GM21390 (cell line): ENCODE results near the gene CORO2B.

ENCODE experiments used
- ATAC-seq: cut with Tn5 transposase; IDR thresholded peaks from one replicate; pipeline ENCODE4 v1.9.1; 2021; ENCODE audit not compliant: unreplicated experiment

Gene CORO2B, protein sequence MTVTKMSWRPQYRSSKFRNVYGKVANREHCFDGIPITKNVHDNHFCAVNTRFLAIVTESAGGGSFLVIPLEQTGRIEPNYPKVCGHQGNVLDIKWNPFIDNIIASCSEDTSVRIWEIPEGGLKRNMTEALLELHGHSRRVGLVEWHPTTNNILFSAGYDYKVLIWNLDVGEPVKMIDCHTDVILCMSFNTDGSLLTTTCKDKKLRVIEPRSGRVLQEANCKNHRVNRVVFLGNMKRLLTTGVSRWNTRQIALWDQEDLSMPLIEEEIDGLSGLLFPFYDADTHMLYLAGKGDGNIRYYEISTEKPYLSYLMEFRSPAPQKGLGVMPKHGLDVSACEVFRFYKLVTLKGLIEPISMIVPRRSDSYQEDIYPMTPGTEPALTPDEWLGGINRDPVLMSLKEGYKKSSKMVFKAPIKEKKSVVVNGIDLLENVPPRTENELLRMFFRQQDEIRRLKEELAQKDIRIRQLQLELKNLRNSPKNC

DNA sequence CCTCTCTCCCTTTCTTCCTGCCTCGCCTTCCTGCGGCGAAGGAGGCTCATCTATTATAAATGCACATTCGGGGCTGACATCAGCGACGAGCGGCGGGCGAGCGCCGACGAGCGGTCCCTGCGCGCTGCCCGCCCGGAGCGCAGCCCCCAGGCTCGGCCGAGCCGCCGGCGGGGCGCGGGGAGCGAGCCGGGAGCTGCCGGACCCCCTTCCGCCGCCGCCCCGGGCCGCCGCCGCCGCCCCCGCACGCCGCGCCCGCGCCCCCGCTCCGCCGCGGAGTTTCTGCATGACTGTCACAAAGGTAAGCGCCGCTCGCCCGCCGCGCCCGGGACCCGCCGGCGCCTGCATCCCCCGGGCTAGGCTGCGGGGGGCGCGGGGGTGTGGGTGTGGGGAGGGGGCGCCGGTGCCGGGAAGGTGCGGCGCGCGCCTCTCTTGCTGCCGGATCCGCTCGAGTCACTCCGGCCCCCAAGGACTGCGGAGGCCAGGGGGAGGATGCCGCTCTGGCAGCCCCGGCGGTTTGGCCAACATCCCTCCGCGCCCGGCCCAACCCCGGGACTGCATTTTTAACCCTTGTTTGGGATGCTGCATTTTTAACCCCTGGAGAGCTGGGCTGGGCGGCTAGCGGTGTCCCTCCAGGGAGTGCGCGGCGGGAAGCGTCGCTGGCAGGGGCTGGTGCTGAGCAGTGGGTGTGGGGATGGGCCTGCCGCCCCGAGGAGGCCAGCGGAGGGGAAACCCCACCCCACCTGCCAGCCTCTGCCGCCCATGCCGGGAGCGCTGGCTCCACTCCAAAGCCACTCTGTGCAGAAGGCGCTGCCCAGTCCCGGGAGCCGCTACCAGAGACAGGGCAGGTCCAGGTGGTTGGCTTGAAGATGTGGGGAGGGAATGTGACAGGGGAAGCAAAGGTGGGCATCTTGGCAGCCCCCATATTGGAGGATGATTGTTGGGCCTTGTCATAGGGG lies at the start of gene CORO2B:
CORO2B (plus strand) TSS at position 14 of the 956 bp plus-strand sequence; CDS start at position 284, 270 bp downstream.
- no peak for ATAC-seq

DNA sequence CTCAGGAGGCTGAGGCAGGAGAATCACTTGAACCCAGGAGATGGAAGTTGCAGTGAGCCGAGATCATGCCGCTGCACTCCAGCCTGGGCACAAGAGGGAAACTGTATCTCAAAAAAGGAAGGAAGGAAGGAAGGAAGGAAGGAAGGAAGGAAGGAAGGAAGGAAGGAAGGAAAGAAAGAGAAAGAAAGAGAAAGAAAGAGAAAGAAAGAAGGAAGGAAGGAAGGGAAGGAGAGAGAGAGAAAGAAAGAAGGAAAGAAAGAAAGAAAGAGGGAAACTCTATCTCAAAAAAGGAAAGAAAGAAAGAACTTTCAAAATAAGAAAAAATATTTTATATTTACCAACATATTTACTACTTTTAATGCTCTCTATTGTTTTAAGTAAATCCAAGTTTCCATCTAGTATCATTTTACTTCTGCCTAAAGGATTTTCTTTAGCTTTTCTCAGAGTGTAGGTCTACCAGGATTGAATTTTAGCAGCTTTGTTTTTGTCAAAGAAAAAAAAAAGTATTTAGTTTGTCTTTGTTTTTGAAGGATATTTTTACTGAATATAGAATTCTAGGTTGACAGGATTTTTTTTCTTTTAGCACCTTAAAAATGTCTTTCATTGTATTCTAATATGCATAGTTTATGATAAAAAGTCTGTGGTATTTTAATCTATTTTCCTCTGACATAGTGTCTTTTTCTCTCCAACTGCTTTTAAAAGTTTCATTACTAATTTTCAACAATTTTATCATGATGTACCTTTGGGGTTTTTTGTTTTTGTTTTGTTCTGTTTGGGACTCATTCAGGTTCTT lies 47.2 kb upstream of the CORO2B start:
- ATAC-seq, result no peak

DNA sequence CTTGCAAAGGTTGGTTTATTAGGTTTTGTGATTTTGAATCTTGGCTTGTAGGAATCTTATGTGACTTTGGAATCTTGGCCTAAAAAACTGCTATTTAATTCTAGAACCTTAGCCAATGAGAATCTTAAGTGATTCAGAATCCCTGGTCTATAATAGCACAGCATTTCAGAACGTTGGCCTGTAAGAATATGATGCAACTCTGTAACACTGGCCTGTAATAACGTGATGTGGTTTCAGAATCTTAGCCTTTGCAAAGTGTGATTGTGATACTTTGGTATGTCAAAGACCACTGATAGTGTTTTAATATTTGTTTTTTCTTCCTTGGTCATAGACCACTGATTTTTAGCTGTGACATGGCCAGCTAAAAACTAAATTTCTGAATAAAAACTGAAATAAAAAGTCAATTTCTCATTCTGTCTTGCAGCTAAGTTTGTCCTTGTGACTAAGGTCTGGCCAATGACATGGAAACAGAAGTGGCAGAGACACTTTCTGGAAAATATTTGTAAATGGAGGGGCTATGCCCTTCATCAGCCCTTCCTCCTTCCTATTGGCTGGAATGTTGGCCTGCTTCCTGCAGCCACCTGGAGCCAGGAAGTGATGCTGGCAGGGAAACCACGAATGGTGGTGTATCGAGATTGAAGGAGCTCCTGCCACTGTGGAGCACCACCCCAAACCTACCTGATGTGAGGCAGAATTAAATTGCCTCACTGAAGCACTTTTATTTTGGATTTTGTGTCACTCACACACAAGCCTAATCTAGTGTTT lies 42.3 kb upstream of the CORO2B start:
- ATAC-seq, result no peak

DNA sequence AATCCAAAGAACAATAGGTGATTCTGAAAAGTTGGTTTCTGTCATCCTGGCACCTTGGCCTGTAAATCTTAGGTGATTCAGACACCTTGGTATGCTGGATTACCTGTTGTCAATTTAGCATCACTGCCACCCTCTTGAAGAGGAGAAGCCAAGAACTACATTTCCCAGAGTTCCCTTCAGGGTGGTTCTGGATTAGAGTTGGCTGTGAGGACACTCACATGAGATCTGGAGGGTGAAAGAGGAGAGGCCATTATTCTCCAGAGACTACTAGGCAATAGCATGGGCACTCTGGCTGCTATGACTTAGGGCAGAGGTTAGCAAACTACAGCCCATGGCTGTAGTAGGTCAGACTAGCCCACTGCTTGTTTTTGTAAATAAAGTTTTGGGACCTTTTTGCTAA lies 41.7 kb upstream of the CORO2B start:
- ATAC-seq, result no peak

DNA sequence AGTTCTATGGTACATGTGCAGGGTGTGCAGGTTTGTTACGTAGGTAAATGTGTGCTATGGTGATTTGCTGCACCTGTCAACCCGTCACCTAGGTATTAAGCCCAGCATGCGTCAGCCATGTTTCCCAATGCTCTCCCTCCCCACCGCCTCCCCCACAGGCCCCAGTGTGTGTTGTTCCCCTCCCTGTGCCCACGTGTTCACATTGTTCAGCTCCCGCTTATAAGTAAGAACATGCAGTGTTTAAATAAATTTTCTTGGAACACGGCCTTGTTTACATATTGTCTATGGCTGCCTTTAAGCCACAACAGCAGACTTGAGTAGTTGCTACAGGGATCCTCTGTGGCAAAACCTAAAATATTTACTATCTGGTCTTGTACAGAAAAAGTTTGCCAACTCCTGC lies 41.3 kb upstream of the CORO2B start:
- ATAC-seq, result no peak

DNA sequence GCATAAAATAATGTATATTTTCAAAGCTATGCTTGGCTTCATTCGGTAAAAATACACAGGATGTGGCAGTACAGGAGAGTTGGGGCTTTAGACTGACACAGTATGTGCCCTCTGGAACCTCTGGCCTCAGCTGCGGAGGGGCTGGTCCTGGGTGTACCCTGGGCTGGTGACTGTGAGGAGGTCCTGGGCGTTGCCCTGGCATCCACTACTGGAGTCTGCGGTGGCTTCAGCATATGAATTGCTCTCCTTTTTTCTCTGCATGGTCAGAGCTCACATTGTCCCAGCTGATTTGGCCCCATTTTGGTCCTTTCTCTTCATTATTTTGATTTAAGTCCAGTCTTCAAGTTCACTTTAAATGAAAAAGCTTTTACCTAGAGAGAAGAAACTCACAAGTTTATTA lies 40.5 kb upstream of the CORO2B start:
- ATAC-seq, result no peak

DNA sequence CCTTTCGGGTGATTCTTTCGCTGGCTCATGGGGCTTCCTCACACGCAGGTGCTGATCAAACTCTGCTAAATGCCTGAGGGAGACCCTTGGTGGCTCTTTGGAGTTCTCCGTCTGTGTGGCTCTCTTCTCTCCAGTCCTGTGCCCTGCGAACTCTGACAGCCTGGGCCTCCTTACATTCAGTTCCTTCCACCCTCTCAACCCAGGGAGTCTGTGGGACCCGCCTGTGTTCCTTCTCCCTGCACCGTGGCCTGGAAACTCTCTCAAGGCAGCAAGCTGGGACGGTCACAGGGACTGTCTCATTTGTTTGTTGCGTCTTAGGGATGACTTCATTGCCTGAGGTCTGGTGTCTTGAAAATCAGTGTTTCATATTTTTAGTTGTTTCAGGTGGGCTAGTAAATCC lies 37.0 kb upstream of the CORO2B start:
- ATAC-seq, result no peak

DNA sequence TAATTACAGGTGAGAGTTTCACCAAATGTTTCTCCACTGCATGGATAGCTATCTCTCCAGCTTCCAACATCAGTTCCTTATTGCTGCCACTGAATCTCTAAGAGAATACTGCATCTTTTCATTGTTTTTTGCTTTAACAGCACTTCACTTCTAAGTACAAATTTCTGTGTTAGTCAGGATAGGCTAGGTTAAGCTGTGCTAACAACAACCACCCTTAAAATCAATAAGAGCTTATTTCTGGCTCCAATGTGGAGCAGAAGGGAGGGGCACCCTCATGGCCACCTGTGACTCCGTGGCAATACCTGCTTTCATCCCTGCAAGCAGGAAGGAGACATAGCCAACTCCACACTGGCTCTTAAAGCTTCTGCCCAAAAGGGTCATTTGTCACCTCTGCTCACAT lies 36.4 kb upstream of the CORO2B start:
- no peak for ATAC-seq

DNA sequence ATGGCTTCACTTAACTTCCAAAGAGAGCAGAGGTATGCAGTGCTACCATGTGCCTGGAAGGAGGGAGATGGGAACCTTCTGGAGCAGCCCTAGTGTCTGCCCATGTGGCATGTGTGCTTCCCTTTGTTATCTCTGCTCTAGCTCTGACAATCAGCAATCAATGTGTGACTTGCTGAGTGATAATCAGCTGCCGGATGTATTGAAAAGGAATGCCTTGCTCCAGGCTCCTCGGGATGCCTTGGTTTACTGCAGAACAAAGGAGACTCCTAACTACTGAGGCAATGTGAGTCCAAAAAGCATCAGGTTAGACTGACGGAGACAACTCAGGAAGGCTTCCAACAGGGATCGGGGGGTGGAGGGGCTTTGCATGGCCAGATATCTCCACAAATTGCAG lies 36.0 kb upstream of the CORO2B start:
- no peak for ATAC-seq

DNA sequence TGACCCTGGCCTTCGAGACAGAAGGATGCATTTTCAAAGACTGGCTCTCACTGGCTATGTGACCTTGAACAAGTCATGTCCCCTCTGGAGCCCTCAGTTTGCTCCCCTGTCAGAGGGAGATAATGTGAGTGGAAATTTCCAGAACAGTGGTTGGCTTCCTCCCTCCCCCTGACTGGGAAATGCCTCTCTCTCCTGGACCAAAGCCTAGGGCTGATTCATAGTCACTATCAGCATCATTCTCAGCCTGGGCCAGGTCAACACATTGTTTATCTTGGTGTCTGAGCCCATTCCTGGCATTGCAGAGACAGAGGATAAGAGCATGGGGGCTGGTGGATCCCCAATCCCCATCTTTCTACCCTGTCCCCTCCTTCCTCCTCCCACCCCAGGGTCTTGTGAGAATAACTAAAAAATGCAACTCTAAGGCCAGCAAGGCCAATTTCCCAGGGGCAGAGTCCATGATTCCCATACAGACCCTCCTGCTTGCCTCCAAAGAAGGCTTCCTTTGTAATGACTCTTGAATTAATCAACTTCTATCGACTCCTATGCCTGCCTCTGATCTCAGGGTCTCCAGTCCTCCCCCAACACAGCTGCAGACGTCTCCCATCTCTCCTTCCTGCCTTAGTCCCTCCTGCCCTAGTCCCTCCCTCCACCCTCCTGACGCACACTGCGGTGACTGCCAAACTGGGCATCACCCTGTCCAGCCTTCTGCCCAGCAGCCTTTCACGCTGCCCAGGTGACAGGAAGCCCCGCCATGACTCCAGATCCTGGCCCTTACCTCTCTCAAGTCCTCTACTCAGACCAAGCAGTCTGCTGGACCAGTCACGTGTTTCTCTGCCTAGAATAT lies 35.4 kb upstream of the CORO2B start:
- no peak for ATAC-seq

DNA sequence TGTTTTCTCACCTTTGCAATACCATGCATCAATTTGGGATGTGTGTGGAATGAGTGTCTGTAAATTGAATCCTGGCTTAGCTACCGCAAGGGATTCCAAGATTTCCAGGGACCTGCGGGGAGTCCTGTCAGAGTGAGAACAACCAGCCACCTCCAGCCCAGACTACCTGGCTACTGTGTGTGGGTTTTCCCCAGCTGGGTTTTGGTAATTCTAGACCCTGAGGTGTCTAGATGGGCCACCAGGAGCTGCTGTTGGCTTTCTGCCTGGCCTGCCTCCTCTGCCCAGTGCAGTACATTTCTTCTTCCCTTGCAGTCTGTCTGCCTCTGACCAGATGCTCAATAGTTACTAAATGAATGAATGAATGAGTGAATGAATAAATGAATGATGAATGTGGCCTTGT lies 32.5 kb upstream of the CORO2B start:
- no peak for ATAC-seq

DNA sequence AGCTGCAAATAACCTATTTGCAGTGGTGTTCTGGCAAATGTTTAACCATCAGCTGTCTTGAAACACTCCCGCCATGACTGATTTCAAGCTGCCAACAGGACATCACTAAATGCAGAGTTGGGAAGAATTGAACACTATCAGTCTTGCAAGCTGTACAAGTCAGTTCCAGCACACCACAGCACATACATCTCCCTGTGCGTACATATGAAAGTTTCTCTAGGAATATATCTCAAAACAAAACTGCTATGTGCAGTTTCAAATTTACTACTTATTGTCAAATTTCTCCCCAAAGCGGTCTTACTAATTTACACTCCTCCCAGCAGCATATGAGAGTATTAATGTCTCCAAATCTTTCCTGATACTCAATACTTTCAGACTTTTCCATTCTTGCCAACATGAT lies 30.4 kb upstream of the CORO2B start:
- ATAC-seq, result no peak

DNA sequence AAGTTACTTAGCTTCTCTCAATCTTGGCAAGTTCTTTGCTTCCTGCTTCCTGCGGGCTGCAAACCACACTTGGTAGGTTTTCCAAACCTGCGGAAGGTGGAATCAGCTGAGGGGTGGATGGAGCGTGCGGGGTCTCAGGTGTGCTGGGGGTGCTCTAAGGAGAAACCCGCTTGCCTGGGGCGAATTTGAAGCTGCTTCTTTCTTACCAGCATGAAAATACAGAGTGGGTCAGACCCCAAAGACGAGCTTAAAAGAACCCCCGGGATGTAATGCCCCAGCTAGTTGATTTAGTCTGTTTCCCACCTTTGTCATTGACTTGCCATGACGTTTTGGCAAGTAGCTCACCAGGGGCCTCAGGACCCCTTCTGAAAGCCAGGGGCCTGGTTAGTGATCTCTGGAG lies 28.8 kb upstream of the CORO2B start:
- ATAC-seq, result no peak

DNA sequence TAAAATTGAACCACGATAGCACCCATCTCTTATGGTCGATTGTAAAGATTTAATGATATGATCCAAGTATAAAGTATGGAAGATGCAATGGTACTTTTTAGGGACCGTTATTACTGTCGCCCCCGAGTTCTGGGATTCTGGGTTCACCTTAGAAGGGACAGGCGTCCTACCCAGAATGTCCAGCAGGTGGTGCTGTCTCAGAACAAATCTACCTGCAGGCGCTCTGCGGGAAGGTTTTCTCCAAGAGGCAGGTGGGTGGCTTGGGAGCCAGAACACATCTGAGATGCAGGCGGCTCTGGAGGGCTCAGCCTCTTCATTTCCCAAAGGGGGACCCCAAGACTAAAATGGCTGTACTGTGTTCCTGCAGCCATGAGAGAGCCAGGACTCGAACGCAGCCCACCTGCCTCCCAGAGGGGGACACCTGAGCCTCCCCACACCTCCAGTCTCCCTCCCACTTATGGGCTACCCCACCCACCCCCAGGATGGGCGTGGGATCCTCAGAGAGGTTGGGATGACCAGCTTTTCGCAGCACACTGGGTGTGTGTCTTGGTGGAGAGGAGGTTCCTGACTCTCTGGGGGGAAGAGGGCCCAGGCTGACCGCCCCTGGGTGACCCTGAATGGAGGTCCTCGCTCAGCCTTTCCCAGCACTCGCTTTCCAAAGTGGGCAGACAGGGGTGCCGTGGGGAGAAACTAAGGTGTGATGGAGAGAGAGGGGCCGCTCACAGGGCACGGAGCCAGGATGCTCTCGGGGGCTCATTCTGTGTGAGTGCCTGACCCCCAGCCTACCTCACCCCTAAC lies 28.1 kb upstream of the CORO2B start:
- no peak for ATAC-seq

DNA sequence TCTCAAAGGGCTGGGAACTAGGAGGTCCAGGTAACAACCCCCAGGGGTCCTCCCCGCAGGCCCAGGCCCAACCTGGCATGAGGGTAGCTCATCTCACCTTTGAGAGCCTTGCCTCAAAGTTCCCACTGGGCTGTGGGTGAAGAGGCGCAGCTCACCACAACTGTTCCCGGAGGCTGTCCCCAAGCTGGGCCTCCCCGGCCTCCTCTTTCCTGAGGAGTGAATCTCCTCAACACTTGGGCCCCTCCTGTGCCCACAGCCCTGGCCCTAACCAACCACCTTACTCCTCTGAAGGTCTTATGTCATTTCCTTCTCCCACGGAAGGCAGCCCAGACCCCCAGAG lies 27.5 kb upstream of the CORO2B start:
- ATAC-seq, result no peak

DNA sequence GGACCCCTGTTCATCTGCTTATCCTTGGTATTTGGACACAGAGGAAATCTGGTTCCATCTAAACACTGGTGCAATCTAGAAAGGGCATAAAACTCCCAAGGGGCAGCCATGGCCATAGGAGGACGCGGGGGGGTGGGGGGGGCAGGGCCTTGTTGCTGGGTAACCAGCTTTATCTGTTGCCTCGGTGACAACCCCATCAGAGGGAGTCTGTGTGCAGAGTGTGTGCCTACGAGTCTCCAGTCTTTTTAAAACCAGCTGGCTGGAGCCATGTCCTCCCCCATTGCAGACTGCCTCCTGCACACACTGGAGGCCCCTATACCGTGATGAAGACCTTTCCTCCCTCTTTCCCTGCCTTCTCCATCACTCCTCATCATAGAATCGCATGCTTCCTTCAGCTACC lies 26.4 kb upstream of the CORO2B start:
- ATAC-seq, result no peak

DNA sequence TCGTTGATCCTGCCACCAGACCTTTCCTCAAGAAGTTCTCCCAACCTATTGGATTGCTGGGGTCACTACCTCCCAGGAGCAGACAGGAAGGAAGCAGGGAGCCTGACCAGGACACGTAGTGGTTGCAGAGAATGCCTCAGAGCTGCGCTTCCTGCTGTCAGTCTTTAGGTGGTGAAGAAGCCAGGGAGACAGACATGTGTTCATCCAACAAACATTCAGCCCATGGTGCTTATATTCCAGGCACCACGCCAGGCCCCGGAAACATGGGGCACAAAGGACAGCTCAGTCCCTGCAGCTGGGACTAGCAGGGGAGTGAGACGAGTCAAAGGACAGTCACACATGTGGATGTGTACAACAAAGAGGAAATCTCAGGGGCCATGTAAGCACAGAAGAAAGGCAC lies 26.0 kb upstream of the CORO2B start:
- ATAC-seq, result no peak

DNA sequence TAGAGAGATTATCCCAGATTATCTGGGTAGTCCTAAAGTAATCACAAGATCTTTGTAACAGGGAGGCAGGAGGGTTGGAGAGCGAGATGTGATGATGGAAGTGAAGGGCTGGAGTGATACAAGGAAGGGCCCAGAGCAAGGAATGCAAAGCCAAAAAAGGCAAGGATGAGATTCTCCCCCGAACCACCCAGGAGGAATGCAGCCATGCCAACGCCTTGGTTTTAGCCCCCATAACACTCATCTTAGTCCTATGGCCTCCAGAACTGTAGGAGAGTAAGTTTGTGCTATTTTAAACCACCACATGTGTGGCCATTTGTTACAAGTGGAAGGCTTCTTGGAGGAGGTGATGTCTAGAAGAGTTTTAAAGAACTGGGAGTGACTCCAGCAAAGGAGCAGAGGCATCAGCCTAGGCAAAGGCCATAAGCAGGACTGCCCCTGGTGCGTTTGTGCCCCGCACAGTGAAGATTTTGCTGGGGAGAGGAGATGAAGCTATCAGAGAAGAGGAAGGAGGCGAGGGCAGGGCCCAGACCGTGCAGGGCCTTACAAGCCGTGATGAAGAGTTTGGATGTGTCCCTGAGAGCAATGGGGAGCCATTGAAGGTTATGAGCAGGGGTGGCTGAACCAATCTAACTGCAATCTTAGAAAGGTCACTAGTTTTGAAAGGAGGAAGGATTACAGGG lies 25.3 kb upstream of the CORO2B start:
- no peak for ATAC-seq
